H1 (cell line): ENCODE measurements around the gene MBNL2. TPM values are rescaled to one million over a fixed set of nuclear protein-coding genes. Genes with fewer than 3 reads are reported as not detected.

ENCODE experiments used
- CTCF ChIA-PET: fragments of 300-600 bp; sonication (Branson Sonifier 250); formaldehyde crosslinking; loops from one replicate; lab custom pipeline; 2021; ENCODE audit not compliant: partially characterized antibody; lab: Charles Lee
- POLR2A ChIA-PET: fragments of 300-600 bp; sonication (Branson Sonifier 250); formaldehyde crosslinking; loops from one replicate; lab custom pipeline; 2021; ENCODE audit warnings: inconsistent platforms; ENCODE audit not compliant: partially characterized antibody; lab: Charles Lee
- DNase-seq, 2 experiments: peaks; one replicate each; pipeline versions ENCODE4 v3.0.0 to v3.0.0-alpha.2; 2010 to 2022; ENCODE audit warnings: low spot score in 2 of 2, low read depth in 1 of 2, mixed read lengths in 1 of 2
- FAIRE-seq: peaks from 2 replicates; lab custom pipeline; 2011; peaks lifted over from hg19 to GRCh38; lab: Jason Lieb, UNC
- H2AFZ ChIP-seq: 2 replicates; pipeline ENCODE4 v1.8.1; 2012; ENCODE audit warnings: low read length, inconsistent platforms
- H2AK5ac ChIP-seq: 2 replicates; pipeline ENCODE4 v1.6.1; 2013; ENCODE audit warnings: low read depth, low read length
- H2BK120ac ChIP-seq: replicated peaks from 2 replicates; pipeline ENCODE3; 2013; ENCODE audit warnings: low read depth, low read length, inconsistent platforms
- H2BK12ac ChIP-seq: 2 replicates; pipeline ENCODE4 v1.6.1; 2013; ENCODE audit warnings: low read depth, low read length
- H2BK15ac ChIP-seq: 2 replicates; pipeline ENCODE4 v1.6.1; 2013; ENCODE audit warnings: low read length
- H2BK20ac ChIP-seq: 2 replicates; pipeline ENCODE4 v1.6.1; 2013; ENCODE audit warnings: low read length
- H2BK5ac ChIP-seq: 2 replicates; pipeline ENCODE4 v1.6.1; 2013; ENCODE audit warnings: low read depth, low read length
- H3K14ac ChIP-seq: 2 replicates; pipeline ENCODE4 v1.6.1; 2013; ENCODE audit warnings: inconsistent platforms; ENCODE audit not compliant: insufficient read length
- H3K18ac ChIP-seq: 2 replicates; pipeline ENCODE4 v1.6.1; 2013; ENCODE audit warnings: low read length; ENCODE audit errors: extremely low read depth
- H3K23ac ChIP-seq: 2 replicates; pipeline ENCODE4 v1.6.1; 2013; ENCODE audit warnings: inconsistent platforms; ENCODE audit not compliant: insufficient read length
- H3K23me2 ChIP-seq: 2 replicates; pipeline ENCODE4 v1.6.1; 2013; ENCODE audit warnings: low read depth, low read length
- H3K27ac ChIP-seq: 2 replicates; pipeline ENCODE4 v1.6.1; 2011; ENCODE audit warnings: low read depth, low read length, inconsistent platforms
- H3K27me3 ChIP-seq, 4 experiments: replicated peaks in 1 of 4; 1 replicate in 1 of 4; 2 replicates in 3 of 4; pipeline versions ENCODE4 v1.6.1 to v1.8.1; 2011 to 2013; ENCODE audit warnings: low read length in 3 of 4, mild to moderate bottlenecking in 3 of 4, inconsistent platforms in 2 of 4, mixed read lengths in 2 of 4, moderate library complexity in 1 of 4; ENCODE audit not compliant: control insufficient read depth in 3 of 4, insufficient read depth in 3 of 4; ENCODE audit errors: extremely low read depth in 1 of 4
- H3K36me3 ChIP-seq, 4 experiments: 2 replicates each; pipeline versions ENCODE4 v1.6.1 to v1.8.1; 2011 to 2013; ENCODE audit warnings: mild to moderate bottlenecking in 4 of 4, low read length in 3 of 4, moderate library complexity in 2 of 4, control low read depth in 1 of 4, inconsistent platforms in 1 of 4; ENCODE audit not compliant: insufficient read depth in 4 of 4, control insufficient read depth in 2 of 4
- H3K4ac ChIP-seq: replicated peaks from 2 replicates; pipeline ENCODE3; 2013; ENCODE audit warnings: low read length, low read depth, mixed read lengths, inconsistent platforms; ENCODE audit not compliant: insufficient read length
- H3K4me1 ChIP-seq, 4 experiments: replicated peaks in 1 of 4; 1 replicate in 1 of 4; 2 replicates in 3 of 4; pipeline versions ENCODE4 v1.6.1 to v1.8.1; 2011 to 2013; ENCODE audit warnings: low read length in 3 of 4, inconsistent platforms in 2 of 4, mixed read lengths in 1 of 4; ENCODE audit not compliant: insufficient read depth in 4 of 4, control insufficient read depth in 3 of 4
- H3K4me2 ChIP-seq, 2 experiments: 2 replicates each; pipeline versions ENCODE4 v1.6.1 to v1.8.1; 2011 to 2013; ENCODE audit warnings: low read depth in 2 of 2, low read length in 2 of 2, control low read depth in 1 of 2, inconsistent platforms in 1 of 2, mild to moderate bottlenecking in 1 of 2; ENCODE audit not compliant: insufficient read depth in 1 of 2
- H3K4me3 ChIP-seq, 4 experiments: fragments of 200-600, 300-600 bp in 1 of 4; sonication (generic), shearing (Covaris generic), sonication (Bioruptor Twin) in 1 of 4; 2 replicates each; pipeline versions ENCODE4 v1.5.1 to v1.8.1; 2011 to 2016; ENCODE audit warnings: low read length in 4 of 4, low read depth in 3 of 4, control low read depth in 2 of 4, inconsistent platforms in 2 of 4, mild to moderate bottlenecking in 2 of 4, mixed read lengths in 1 of 4, moderate library complexity in 1 of 4; ENCODE audit not compliant: insufficient read depth in 2 of 4; ENCODE audit errors: extremely low read depth in 1 of 4
- H3K56ac ChIP-seq: replicated peaks from 2 replicates; pipeline ENCODE3; 2013; ENCODE audit warnings: low read depth, mild to moderate bottlenecking, mixed read lengths, low read length, inconsistent platforms; ENCODE audit not compliant: insufficient read length
- H3K79me1 ChIP-seq: 2 replicates; pipeline ENCODE4 v1.6.1; 2013; ENCODE audit warnings: low read depth, low read length, control low read depth
- H3K79me2 ChIP-seq, 2 experiments: 2 replicates each; pipeline versions ENCODE4 v1.6.1 to v1.8.1; 2012 to 2013; ENCODE audit warnings: low read length in 2 of 2, mild to moderate bottlenecking in 2 of 2, inconsistent platforms in 1 of 2; ENCODE audit not compliant: insufficient read depth in 2 of 2, control insufficient read depth in 1 of 2
- H3K9ac ChIP-seq, 4 experiments: replicated peaks in 1 of 4; 1 replicate in 1 of 4; 2 replicates in 3 of 4; pipeline versions ENCODE4 v1.6.1 to v1.8.1; 2011 to 2013; ENCODE audit warnings: low read depth in 3 of 4, low read length in 3 of 4, control low read depth in 2 of 4, mild to moderate bottlenecking in 2 of 4, moderate library complexity in 2 of 4, inconsistent platforms in 1 of 4; ENCODE audit errors: extremely low read depth in 1 of 4
- H3K9me3 ChIP-seq, 2 experiments: 2 replicates each; pipeline versions ENCODE4 v1.6.1 to v1.8.1; 2012 to 2013; ENCODE audit warnings: mild to moderate bottlenecking in 2 of 2, moderate library complexity in 2 of 2, control low read depth in 1 of 2, inconsistent platforms in 1 of 2, low read depth in 1 of 2, low read length in 1 of 2, mixed read lengths in 1 of 2; ENCODE audit not compliant: insufficient read depth in 2 of 2
- H4K20me1 ChIP-seq, 2 experiments: replicated peaks in 1 of 2; 2 replicates each; pipeline versions ENCODE3 to v1.8.1; 2011 to 2013; ENCODE audit warnings: inconsistent platforms in 2 of 2, low read length in 2 of 2, mild to moderate bottlenecking in 1 of 2; ENCODE audit not compliant: insufficient read depth in 2 of 2, control insufficient read depth in 1 of 2
- H4K5ac ChIP-seq: 2 replicates; pipeline ENCODE4 v1.6.1; 2013; ENCODE audit warnings: low read length, low read depth, mixed read lengths, inconsistent platforms; ENCODE audit not compliant: insufficient read length
- H4K8ac ChIP-seq: 2 replicates; pipeline ENCODE4 v1.8.0; 2013; ENCODE audit warnings: mild to moderate bottlenecking, moderate library complexity, low read length, inconsistent platforms; ENCODE audit not compliant: insufficient read depth; ENCODE audit errors: extremely low read depth
- H4K91ac ChIP-seq: replicated peaks from 2 replicates; pipeline ENCODE3; 2013; ENCODE audit warnings: low read length, mixed read lengths, inconsistent platforms; ENCODE audit not compliant: insufficient read length
- CBX8 ChIP-seq: fragments of 300-800, 300-1000 bp; sonication (generic); IDR thresholded peaks from 2 replicates; pipeline ENCODE4 v1.7.1; 2016; ENCODE audit warnings: low read depth, low read length, borderline replicate concordance
- CHD2 ChIP-seq: IDR thresholded peaks from 2 replicates; pipeline ENCODE4 v1.6.1; 2012; ENCODE audit warnings: low read length, improper control_type of control experiment
- JUND ChIP-seq: IDR thresholded peaks from 2 replicates; pipeline ENCODE4 v1.6.1; 2011; ENCODE audit warnings: mild to moderate bottlenecking, improper control_type of control experiment, low read length
- KDM1A ChIP-seq: fragments of 200-600, 300-600 bp; sonication (generic); IDR thresholded peaks from 2 replicates; pipeline ENCODE4 v1.7.1; 2016; ENCODE audit warnings: mild to moderate bottlenecking, low read length, borderline replicate concordance
- KDM4A ChIP-seq: IDR thresholded peaks from one replicate; pipeline ENCODE4 v1.7.1; 2012; ENCODE audit warnings: low read depth, mild to moderate bottlenecking, moderate library complexity, low read length, inconsistent platforms; ENCODE audit not compliant: severe bottlenecking
- MAFK ChIP-seq: IDR thresholded peaks from 2 replicates; pipeline ENCODE4 v1.6.1; 2012; ENCODE audit warnings: low read depth, mild to moderate bottlenecking, improper control_type of control experiment, low read length
- POLR2A ChIP-seq, 2 experiments: IDR thresholded peaks; 1 replicate in 1 of 2; 2 replicates in 1 of 2; pipeline ENCODE4 v1.6.1; 2011; ENCODE audit warnings: low read depth in 2 of 2, low read length in 2 of 2, mild to moderate bottlenecking in 2 of 2; ENCODE audit errors: control extremely low read depth in 1 of 2
- POLR2AphosphoS5 ChIP-seq: IDR thresholded peaks from 2 replicates; pipeline ENCODE4 v1.6.1; 2011; ENCODE audit warnings: low read depth, low read length
- SP4 ChIP-seq: IDR thresholded peaks from 2 replicates; pipeline ENCODE4 v1.6.1; 2012; ENCODE audit warnings: low read length, inconsistent platforms
- TEAD4 ChIP-seq: IDR thresholded peaks from 2 replicates; pipeline ENCODE4 v1.6.1; 2012; ENCODE audit warnings: low read depth, low read length, inconsistent platforms, mixed read lengths
- WGBS, 2 experiments: shearing (Covaris generic) in 1 of 2; methylation state at CpG; one replicate each; pipeline versions ENCODE4 v1.1.6 to v1.1.7; 2013 to 2015; ENCODE audit warnings: low lambda C conversion rate in 2 of 2, mixed read lengths in 2 of 2, inconsistent platforms in 1 of 2, low coverage in 1 of 2, missing lambda C conversion rate in 1 of 2; ENCODE audit not compliant: insufficient replicate concordance in 2 of 2, insufficient coverage in 1 of 2, insufficient read length in 1 of 2; ENCODE audit errors: extremely low coverage in 1 of 2, missing lambda C conversion rate in 1 of 2; 5-methylcytosine and 5-hydroxymethylcytosine counted together
- polyA plus RNA-seq, 7 experiments: library from polyadenylated mRNA; depleted of rRNA in 3 of 7; stranded (reverse) in 5 of 7; unstranded in 2 of 7; fragments of >200 nt in 5 of 7; fragments of 200-250 nt in 2 of 7; gene quantifications; 1 replicate in 5 of 7; 2 replicates in 1 of 7; 4 replicates in 1 of 7; pipeline versions ENCODE4 v1.2.1 to v1.2.3, GENCODE V29; 2011 to 2013; ENCODE audit warnings: missing spikeins in 2 of 7, mixed read lengths in 2 of 7
- total RNA-seq: library from RNA; stranded (reverse); fragmentation: NEBNext Ultra II Directional; extraction: Animal tissue kit (Norgen Biotek cat#: 25700); gene quantifications from 2 replicates; pipeline ENCODE4 v1.2.1, GENCODE V29; 2021
- TF ChIP-seq, protein P1 (sequence below): IDR thresholded peaks from 2 replicates; pipeline ENCODE4 v1.6.1; 2011; ENCODE audit warnings: low read depth, mild to moderate bottlenecking, low read length; ENCODE audit not compliant: insufficient read depth

MBNL2 gene
- total and polyA plus RNA-seq, 2 of the 8 experiments (the other 6 are each of a cell fraction or from before 2014, with no cell fraction given) = 1.0 to 2.6 TPM

DNA sequence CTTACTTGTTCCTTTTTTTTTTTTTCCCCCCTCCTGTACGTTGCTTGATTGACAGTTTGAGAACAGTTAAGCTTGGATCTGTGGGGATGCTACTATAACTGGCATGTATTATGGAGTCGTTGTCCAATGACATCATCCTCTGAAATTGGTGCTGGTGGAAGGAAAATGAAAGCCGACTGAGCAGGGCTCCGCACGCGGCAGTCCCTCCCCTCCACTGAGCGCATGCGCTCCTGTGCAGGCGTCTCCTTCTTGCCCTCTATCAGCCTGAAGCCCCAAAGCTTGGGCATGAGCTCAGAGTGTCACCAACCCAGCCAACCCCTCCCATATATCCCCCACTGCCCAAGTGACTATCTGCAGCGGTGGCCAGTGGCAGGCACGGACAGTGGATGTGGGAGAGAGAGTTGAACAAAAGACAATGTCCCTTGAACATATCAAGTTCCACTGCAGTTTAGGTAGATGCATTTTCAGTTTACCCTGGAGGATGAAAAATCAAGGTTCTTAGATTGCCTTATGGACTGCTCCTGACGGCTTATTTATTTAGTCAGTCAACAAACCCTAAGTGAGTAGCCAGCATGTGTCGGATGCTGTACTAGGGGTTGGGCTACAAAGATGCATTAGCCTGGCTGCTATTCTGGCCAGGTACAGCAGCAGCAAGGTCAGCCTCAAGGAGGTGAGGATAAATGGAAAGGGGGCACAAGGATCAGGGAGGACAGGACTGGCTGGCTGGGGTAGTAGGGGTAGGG, 20.8 kb downstream of the MBNL2 start:
- no peak overlapping the region for H3K27ac ChIP-seq
- H3K4me2 ChIP-seq = no peak overlapping the region
- no peaks in the 10 kb centered on the region for H3K23me2 ChIP-seq
- H2BK15ac ChIP-seq = no peak overlapping the region
- no peak overlapping the region for H2BK20ac ChIP-seq
- H4K20me1 ChIP-seq = no peaks in the 10 kb centered on the region
- H3K36me3 ChIP-seq = no peaks in the 10 kb centered on the region
- H3K56ac ChIP-seq = no peak overlapping the region
- no peak overlapping the region for H2AK5ac ChIP-seq
- H2BK120ac ChIP-seq = no peak overlapping the region
- no peak overlapping the region for H2BK12ac ChIP-seq
- H3K23ac ChIP-seq = no peak overlapping the region
- ChIA-PET POLR2A (no interaction called here), CTCF (interaction anchor here (0.9 to 1.0 kb wide), 2 partner anchors 10 to 14 kb away, joined by 3 to 6 read pairs; no protein-coding TSS in a partner anchor)
- DNase-seq (no peak), FAIRE-seq (no peak)
- H3K79me1 ChIP-seq = no peaks in the 10 kb centered on the region
- no peak overlapping the region for H3K18ac ChIP-seq
- peaks cover 2 to 12% (median 11%) of the 10 kb centered on the region in 4 experiments; a peak in 6 of 7 replicates for H3K4me1 ChIP-seq
- H4K91ac ChIP-seq = no peak overlapping the region
- H4K5ac ChIP-seq = no peak overlapping the region
- H3K4ac ChIP-seq = no peak overlapping the region
- no peaks in the 10 kb centered on the region for H3K79me2 ChIP-seq
- H3K14ac ChIP-seq = no peak overlapping the region
- no peak overlapping the region for H3K4me3 ChIP-seq
- no peak overlapping the region for H2AFZ ChIP-seq
- H3K9me3 ChIP-seq = no peaks in the 10 kb centered on the region
- no peak overlapping the region for H3K9ac ChIP-seq
- no peak overlapping the region for H2BK5ac ChIP-seq
- 90% methylated on average over 13 of the region's 13 CpGs; no CpG with 5 or more reads in 1 of the 2 experiments for WGBS, 2 experiments
- no peak overlapping the region for H4K8ac ChIP-seq
- H3K27me3 ChIP-seq = peaks cover 0 to 4% (median 0%) of the 10 kb centered on the region in 4 experiments; a peak in 1 of 7 replicates
- no peak for TF ChIP-seq CBX8
- TF ChIP-seq TEAD4 = no peak
- no peak for TF ChIP-seq POLR2AphosphoS5
- no peak for TF ChIP-seq MAFK
- TF ChIP-seq, protein P1, sequence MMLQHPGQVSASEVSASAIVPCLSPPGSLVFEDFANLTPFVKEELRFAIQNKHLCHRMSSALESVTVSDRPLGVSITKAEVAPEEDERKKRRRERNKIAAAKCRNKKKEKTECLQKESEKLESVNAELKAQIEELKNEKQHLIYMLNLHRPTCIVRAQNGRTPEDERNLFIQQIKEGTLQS = no peak
- no peak for TF ChIP-seq SP4
- no peak for TF ChIP-seq POLR2A (IDR thresholded peaks at IDR 0.05; ENCODE audit: control extremely low read depth in 1 of 2, low read depth in 2 of 2, low read length in 2 of 2)
- no peak for TF ChIP-seq KDM4A
- TF ChIP-seq KDM1A = no peak
- no peak for TF ChIP-seq JUND
- TF ChIP-seq CHD2 = no peak
